ENCODE data around the gene DHRS3.
A peak's percentile ranks its signal among the peaks of the same experiment; 100 is the strongest.

The DHRS3 gene

DNA sequence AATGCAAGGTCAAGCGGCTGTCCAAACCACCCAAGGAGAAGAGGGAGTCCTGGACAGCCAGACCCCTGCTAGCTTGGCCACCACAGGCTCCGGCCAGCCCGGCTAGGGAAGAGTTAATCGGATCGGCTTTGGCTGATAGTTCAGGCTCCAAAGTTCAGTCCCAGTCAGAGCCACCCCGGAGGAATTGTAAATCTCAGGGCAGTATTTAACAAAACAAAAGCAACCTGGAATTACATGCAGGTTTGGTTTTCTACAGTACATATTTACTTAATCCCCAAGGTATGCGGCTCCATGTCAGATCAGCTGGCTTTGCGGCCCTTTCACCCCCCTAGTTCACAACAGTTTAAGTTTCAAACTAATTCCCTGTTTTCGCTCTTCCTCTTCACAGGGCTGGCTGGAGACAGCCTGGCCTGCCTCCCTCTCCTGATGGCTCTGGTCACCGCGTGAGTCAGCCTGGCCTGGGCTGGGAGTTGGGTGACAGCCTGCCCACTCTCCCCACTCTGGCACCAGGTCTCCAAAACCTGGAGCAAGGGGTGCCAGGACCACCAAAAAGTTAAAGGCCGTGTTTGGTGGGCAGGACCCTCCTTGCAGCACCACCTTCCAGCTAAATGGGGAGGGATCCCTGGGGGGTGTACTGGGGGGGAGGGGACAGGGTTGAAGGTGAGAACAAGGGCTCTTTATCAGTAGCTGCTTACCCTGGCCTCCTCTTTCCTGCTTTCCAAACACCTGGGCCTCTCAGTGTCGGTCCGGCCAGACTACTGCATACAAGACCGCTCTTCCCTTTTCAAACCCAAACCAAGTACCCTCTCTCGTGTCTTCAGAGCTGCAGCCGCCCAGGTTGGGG is 1.9 kb downstream of the DHRS3 start:
- DNase-seq, result peak in 1 of 2 experiments; percentile 12

DNA sequence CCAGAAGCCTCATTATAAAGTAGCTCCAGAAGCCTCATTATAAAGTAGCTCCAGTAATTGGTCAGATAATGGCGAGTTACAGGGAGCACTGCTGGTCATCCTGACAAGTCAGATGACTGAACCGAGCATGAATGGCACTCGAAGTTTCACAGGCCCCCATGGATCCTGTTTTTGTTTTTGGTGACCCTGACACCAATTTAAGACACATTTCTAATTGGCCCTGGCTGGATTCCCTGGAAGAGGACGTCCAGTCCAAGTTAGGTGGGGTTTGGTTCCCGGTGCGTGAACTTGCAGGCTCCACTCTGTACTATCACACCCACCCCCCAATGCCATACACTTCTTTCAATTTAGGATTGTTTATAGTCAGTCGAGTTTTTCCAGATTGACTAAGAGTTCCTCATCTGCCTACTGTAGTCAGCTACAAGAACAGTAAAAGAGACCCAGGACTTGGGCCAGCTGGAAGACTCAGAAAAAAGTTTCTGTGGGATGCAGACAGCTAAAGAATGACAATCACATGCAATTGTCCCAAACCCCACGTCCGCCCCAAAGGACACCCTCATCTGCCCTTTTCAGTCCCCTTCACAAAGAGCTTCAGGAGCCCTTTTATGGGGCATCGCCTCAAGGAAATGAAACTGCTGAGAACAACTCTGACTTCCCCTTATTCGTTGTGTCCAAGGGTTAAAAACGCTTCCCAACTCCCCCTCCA is 2.7 kb downstream of the DHRS3 start:
- DNase-seq, result no peak

DNA sequence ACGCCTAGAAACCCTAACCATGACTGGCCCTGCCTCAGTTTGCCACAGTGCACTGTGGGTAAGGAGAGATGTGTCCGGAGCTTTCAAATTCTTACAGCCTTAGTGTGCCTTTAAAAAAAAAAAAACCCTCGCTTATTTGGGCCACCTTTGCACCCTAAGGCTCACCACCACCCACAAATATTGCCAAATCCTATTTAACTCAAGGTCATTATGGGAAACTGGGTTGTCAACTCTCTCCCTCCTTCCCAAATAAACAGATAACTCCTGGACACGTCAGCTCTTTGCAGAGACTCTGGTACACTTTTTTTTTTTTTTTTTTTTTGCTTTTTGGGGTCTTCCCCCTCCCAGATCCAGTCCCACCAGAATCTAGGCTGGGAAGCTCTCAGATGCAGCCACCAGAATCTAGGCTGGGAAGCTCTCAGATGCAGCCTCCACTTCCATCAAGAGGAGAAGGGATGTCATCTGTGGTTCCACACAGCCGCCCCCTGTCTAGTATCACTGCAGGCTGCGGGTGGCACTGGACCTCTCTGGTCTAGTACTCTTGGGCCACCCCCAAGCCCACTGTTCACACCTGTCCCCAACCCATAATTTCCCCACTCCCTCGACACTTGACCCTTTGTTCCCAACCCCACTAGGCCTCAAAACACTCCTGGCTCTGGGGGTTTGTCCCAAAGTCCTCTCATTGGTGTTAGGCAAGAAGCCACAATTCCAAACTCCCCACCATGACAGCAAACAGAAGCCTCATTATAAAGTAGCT is 3.4 kb downstream of the DHRS3 start:
- DNase-seq, result no peak

DNA sequence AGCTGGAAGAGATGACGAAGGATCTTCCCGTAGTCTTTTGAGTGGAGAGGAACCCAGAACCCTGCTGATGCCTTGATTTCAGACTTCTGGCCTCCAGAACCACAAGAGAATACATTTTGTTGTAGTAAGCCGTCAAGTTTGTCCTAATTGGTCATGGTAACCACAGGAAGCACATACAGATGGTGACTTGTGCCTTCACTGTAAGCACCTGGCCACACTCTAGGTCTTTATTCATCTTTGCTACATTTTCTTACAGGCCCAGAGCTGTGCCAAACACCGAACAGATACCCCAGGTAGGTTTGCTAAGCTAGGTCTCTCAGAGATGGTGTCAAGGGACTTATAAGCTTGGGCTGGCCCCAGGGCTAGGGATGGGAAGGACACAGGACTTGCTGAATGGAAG is 4.8 kb downstream of the DHRS3 start:
- no peak for DNase-seq

DNA sequence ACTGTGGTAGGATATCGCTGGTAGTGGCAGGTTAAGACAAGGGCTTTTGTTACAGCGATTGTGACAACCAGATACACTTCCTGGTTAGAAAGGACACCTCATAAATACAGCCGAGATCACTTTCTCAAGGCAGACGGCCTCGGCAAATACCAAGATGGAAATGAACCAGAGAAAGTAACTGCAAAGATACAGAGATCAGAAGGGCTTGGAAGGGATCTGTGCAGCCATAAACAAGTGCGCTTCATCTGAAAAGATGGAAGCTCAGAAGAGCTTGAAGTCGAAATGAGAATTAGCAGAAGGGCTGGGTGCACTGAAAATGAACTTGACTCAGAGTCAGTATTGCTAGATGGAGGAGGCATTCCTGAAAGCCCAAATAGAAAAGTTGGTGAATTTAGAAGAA is 7.1 kb downstream of the DHRS3 start:
- no peak for DNase-seq

DNA sequence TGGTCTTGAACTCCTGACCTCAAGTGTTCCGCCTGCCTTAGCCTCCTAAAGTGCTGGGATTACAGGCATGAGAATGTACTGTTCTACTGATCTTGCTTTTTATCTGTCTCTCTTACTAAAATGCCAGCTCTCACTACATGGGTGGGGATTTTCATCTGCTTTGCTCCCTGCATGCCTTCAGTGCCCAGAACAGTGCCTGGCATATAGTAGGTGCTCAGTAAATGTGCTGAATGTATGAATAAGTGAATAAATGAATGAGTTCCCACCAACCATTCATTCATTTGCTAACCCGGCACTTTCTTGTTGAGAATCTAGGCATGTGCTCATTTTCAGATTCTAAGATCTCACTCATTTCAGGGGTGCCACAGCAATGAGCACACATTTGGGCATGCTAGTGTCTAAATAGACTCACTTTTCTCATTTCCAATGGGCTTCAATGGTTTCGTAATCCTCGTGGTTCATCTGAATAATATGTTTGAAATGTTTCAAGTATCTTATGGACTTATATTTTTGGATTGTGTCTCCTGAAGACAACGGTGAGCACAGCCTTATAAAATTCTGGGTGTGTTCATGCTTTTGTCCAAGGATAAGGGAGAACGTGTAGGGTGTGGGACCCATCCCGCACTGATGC is 7.6 kb downstream of the DHRS3 start:
- no peak for DNase-seq

DNA sequence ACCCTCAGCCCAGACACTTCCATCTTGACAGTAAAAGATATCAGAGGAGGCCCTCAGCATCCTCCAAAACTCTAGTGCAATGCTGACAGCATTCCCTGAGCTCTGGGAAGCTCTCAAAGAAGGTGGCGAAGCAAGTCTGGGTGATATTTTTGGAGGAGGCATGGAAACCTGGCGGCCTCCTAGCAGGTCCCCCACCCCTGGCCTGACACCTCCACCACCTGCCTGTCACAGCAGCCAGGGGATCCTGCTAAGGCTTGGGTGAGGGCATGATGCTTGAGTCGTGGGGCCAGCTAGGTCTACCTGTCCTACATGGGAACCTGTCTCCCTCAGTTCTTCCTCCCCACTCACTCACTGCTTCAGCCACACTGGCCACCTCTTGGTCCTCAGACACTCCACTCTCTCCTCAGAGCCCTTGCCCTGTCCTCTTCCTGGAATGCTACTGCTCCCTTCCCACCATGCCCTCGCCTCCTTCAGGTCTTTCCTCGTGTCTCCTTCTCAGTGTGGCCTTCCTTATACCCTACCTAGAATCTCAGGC is 8.5 kb downstream of the DHRS3 start:
- no peak for DNase-seq

DNA sequence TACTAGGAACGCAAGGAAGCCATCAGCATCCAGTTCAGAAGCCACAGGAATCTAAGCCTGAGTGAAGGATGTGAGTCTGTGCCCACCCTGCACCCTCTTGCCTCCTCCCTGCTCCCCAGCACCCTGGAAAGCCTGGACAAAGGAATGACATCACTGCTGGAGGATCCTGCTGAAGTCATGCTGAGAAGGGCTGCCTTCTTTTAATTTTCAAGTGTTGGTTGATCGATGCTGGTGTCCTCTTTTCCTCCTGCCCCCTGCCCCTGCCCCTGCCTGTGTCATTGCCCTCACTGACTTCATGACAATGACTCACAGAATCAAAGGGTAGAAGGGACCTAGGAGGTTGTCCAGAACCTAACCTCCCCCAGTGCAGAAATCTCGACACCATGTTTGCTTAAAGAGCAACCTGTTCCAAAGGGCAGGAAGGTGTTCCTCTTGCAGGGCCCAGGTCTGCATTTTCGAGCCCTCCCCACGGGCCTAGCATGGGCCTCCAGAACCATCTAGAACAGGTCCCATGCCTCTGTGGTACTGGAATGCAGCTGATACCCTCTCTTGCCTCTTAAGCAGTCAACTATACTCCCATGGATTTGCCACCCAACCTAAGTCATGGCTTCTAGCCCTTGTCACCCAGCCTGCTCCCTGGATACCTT is 9.6 kb downstream of the DHRS3 start:
- DNase-seq, result no peak

DNA sequence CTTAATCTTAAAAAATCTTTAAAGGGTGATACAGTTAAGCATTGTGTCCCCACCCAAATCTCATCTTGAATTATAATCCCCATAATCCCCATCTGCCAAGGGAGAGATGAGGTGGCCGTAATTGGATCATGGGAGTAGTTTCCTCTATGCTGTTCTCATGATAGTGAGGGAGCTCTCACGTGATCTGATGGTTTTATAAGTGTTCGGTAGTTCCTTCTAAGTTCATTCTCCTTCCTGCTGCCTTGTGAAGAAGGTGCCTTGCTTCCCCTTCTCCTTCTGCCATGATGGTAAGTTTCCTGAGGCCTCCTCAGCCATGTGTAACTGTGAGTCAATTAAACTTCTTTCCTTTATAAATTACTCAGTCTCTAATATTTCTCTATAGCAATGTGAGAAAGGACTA is 10.7 kb downstream of the DHRS3 start:
- peak; percentile 52 to 54 for DNase-seq

DNA sequence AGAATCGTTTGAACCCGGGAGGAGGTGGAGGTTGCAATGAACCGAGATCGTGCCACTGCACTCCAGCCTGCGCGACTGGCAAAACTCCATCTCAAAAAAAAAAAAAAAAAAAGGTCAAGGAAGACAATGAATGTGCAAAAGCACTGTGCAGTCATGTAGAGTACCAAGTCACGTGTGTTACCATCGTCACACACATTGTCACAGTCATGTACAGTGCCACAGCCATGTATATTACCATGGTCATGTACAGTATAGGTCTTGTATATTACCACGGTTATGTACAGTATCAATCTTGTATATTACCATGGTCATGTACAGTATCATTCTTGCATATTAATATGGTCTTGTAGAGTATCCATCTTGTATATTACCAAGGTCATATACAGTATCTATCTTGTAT is 13.0 kb downstream of the DHRS3 start:
- DNase-seq, result no peak

DNA sequence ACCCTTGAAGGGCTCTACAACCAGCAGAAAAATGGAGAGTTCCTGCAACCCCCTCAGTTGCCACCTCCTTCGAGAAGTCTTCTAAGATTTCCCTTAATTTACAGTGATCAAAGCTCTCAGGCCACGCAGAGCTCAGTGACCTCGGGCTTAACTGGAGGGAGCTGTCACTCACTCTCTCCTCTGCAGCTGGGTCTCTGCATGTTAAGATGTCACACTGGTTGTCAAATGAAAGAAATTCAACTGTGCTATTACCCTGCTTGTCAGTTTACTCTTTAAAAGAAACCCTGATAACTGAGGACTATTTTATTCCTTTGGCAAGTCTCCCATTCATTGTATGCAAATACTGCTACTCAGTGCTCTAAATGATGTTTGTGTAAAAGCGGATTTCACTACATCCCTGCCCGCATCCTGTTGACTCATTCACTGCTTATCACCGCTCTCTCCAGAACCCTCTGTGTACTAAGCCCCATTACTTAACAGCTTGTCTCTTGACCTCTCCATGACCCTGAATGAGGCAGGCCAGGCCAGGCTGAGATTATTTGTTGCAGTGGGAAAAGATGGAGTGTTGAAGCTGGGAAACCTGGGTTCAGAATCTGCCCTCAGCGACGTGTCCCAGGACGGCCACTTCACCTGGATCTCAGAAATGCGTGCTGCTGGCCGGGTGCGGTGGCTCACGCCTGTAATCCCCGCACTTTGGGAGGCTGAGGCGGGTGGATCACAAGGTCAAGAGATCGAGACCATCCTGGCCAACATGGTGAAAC is 13.7 kb downstream of the DHRS3 start:
- peak in 1 of 2 experiments; percentile 38 for DNase-seq

DNA sequence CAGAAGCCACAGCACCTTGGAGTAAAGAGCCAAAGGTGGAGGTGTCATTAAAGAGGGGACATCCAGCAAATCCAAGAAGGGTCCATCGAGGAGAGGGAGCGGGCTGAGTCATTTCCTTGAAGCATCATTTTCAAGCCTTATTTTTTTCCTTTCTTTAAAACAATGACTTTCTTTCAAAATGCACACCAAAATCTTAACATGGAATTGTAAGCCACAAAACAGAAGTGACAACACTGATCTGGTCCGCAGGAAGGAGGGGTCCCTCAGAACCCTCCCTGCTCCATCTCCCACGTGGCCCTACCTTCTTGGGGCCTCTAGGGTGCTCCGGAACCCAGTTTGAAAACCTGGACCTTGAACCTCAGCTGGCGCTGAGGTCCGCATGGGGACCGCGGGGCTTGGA is 14.8 kb downstream of the DHRS3 start:
- DNase-seq, result no peak

DNA sequence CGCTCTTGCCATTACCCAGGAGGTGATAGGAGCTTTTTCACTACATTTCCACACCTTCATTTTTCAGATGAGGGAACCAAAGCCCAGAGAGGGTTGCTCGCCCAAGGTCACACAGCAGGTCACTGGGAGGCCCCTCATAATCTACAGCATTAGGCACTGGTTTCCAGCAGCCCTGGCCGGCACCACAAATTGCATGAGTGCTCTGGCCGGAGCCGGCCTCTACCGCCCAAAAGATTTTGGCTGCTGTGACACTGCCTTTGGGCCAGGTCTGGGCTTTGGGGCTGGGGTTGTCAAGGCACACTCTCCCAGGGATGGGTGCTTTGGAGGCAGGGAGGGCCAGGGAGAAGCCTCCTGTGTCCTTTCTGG is 15.4 kb downstream of the DHRS3 start:
- DNase-seq, result no peak

DNA sequence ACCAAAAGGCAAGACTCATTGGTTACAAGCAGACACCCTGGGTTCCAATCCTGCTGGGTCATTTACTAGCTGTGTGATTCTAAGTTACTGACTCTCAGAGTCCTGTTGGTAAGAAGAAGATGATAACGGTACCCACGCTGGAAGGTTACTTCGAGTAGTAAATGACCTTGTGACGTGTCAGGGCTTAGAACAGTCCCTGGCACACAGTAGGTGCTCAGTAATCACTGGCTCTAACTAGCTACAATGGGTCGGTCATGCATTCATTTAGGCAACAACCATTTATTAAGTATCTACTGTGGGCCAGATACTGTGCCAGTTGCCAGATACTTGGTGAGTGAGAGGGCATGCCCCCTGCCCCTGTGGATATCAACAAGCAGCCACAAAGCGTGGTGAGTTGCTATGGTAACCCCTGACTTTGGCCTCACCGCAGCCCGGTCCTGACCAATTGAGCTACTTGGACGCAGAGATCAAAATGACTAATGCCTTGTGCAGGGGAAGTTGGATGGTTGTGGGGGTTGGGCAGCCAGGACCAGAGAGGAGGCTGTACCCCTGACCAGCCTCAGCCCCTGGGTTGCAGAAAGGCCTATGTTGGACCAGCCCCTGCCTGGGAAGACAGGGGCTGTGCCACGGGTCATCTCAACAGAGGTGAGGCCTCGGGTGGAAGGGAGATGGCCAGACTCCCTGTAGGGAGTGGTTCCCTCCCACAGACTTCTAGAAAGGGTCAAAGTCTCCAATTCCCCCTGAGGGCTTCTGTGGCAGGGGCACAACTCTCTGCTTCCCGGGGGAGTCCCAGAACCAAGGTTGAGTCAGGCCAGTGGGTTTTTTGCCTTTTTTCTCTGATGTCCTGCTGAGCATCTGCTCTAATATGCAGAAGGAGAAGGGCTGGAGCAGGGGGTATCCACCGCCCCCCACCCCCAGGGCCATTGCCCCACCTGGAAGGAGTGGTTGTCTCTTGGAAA is 16.0 kb downstream of the DHRS3 start:
- no peak for DNase-seq

DNA sequence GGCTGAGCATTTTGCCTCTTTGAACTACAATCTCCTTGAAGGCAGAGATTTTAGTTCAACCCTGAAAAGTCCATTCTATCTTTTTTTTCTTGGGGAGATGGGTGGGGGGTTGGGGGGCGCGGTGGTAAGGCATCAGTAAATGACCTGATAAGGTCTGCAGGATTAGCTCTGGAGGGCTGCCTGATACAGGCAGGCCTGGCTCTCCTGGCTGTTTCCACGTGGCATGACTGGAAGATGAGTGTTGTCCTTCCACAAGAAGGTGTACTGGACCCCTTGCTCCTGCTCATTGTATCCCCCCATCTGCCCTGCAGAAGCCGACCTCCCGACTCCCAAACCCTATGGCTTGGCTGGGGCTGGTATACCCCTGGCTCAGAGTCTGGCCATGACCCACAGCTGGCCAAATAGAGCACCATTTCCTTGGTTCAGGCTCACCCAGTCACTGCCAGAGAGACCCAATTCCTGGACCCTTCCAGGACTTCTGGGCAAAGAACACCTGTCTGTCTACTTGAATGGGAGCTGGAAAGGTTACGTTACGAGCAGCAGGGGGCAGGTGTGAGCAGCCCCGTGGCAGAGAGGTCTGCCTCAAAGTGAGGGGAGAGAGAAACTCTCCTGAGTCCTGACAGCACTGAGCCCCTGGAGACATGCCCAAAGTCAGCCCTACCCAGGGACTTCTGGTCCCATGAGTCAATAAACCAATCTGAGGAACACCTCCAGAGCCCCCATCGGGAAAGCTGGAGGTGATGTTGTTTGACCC is 17.0 kb downstream of the DHRS3 start:
- DNase-seq, result peak in 1 of 2 experiments; percentile 5

DNA sequence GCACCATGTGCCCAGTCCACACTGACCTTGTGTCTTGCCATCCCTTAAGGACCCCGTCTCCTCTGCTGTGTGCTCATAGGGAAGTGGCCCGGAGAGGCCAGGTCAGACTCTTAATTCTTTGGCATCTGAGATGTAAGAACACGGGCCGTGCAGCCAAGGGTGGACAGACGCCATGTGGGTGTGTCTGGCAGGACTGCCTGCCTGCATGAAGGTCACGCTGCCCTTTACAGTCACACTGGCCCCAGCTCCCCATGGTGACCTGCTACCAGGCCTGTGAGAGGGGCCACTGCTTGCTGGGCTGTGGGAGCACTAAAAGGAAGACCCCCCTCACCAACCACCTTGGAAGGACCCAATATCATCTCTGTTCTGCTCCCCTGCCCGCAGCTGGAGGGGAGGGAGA is 17.7 kb downstream of the DHRS3 start:
- no peak for DNase-seq

DNA sequence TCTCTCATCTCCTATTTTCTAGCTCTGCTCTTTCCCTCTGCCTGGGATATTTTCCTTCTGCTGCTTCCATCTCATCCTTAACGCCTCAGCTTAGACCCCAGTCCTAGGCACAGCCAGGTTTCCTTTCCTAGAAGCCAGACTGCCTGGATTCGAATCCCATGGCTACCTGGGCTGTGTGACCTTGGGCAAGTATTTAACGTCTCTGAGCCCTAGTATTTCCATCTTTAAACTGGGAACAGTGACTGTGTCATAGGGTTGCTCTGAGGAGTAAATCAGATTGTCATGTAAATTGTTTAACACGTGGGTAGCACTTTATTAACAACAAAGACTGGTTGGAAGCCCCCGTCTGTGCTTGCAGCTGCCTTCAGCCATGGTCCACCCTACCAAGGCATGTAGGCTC is 18.4 kb downstream of the DHRS3 start:
- no peak for DNase-seq

DNA sequence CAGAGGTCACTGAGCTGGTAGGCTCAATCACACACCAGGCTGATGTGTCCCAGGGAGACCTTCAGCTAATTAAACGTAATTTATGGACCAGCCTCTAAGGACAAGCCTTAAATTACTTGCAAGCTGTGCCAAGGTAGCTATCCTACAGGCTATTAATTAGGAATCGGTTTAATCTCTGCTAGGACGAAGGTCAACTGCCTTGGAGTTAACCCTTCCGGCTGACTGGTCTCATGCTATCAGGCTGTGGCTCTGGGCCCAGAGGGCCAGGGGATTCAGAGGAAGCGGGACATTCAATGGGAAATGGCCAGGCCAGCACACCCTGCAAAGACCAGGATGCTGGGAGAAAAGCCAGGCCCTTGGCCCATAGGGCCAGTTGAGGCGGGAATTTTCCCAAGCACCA is 19.0 kb downstream of the DHRS3 start:
- no peak for DNase-seq

DNA sequence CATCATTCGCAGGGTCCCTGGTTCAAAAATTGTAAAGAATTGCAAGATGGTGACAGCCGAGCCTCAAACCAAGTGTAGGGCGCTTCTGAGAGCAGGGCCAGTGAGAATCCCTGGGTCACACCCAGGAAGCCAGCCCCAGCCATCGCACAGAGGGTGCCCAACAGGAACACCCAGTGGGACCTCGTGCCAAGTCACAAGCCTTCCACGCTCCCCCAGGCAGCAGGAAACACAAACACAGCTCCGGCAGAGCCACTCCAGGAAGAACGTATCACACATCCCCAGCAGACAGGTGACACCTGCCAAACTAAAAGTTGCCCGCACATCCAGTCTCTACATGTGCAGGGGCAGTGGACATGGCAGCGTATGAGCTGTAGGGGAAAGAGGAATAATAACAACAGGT is 20.2 kb downstream of the DHRS3 start:
- DNase-seq, result no peak

Measured in NCI-H524 (cell line).